Nephron progenitor cell (in vitro differentiated cells): ENCODE data around the gene SMARCD1.
A peak's percentile ranks its signal among the peaks of the same experiment; 100 is the strongest.

Experiments used
- DNase-seq: peaks from one replicate; pipeline ENCODE4 v3.0.0; 2021
- H3K27ac Mint-ChIP-seq: 2 replicates; pipeline ENCODE4 v1.8.0; 2021; ENCODE audit warnings: mild to moderate bottlenecking, moderate library complexity, mixed read lengths
- H3K27me3 Mint-ChIP-seq: 2 replicates; pipeline ENCODE4 v1.8.0; 2021; ENCODE audit warnings: mild to moderate bottlenecking, low read depth, mixed read lengths; ENCODE audit not compliant: poor library complexity
- H3K36me3 Mint-ChIP-seq: 2 replicates; pipeline ENCODE4 v1.8.0; 2021; ENCODE audit warnings: low read depth, mixed read lengths
- H3K4me1 Mint-ChIP-seq: 2 replicates; pipeline ENCODE4 v1.8.0; 2021; ENCODE audit warnings: mixed read lengths
- H3K4me3 Mint-ChIP-seq: 2 replicates; pipeline ENCODE4 v1.8.0; 2021; ENCODE audit warnings: mild to moderate bottlenecking, moderate library complexity, mixed read lengths
- H3K9me3 Mint-ChIP-seq: 2 replicates; pipeline ENCODE4 v1.8.0; 2021; ENCODE audit warnings: mild to moderate bottlenecking, moderate library complexity, mixed read lengths
- CTCF ChIP-seq: fragments of 200-600 bp; sonication (generic); IDR thresholded peaks from 2 replicates; pipeline ENCODE4 v1.5.0; 2021; ENCODE audit warnings: antibody characterized with exemption

Gene SMARCD1

DNA sequence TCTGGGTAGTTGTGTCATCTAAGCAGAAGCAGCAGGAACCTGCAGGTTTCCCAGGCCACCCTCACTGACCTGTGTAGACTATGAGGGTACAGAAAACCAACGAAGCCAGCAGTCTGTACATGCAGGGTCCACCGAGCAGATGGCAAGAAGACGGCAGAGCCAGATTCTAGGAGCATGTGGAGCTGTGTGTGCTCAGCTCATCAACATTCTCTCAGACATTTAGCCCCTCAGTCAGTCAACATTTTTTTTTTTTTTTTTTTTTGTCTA, 35.1 kb upstream of the SMARCD1 start:
- peaks cover 31% of the 10 kb centered on the region for H3K27me3 Mint-ChIP-seq
- peak overlapping the region; percentile 10 for H3K4me3 Mint-ChIP-seq
- no peaks in the 10 kb centered on the region for H3K9me3 Mint-ChIP-seq
- H3K27ac Mint-ChIP-seq: no peak overlapping the region
- peaks cover 17% of the 10 kb centered on the region for H3K4me1 Mint-ChIP-seq
- TF ChIP-seq CTCF: no peak
- DNase-seq: no peak
- H3K36me3 Mint-ChIP-seq: no peaks in the 10 kb centered on the region

- peaks cover 35% of the 10 kb centered on the region for H3K27me3 Mint-ChIP-seq
- peak; percentile 49 for DNase-seq
- no peaks in the 10 kb centered on the region for H3K36me3 Mint-ChIP-seq
- TF ChIP-seq CTCF: no peak
- H3K27ac Mint-ChIP-seq: no peak overlapping the region
- no peaks in the 10 kb centered on the region for H3K9me3 Mint-ChIP-seq
- peaks cover 18% of the 10 kb centered on the region for H3K4me1 Mint-ChIP-seq
- H3K4me3 Mint-ChIP-seq: peak overlapping the region; percentile 67
These were observed 34.6 kb upstream of the SMARCD1 start for GRCh38 chr12:50050410-50051098.

GRCh38 chr12:50051101-50051806, 33.9 kb upstream of the SMARCD1 start:
- Mint-ChIP-seq H3K36me3 (no peaks in the 10 kb centered on the region), H3K27ac (no peak overlapping the region), H3K9me3 (no peaks in the 10 kb centered on the region), H3K4me3 (no peak overlapping the region), H3K4me1 (peaks cover 25% of the 10 kb centered on the region), H3K27me3 (peaks cover 39% of the 10 kb centered on the region)
- no peak for DNase-seq
- no peak for TF ChIP-seq CTCF

- no peaks in the 10 kb centered on the region for H3K36me3 Mint-ChIP-seq
- DNase-seq: no peak
- peaks cover 48% of the 10 kb centered on the region for H3K27me3 Mint-ChIP-seq
- no peak overlapping the region for H3K4me3 Mint-ChIP-seq
- peaks cover 35% of the 10 kb centered on the region for H3K4me1 Mint-ChIP-seq
- H3K9me3 Mint-ChIP-seq: no peaks in the 10 kb centered on the region
- no peak for TF ChIP-seq CTCF
- no peak overlapping the region for H3K27ac Mint-ChIP-seq
These were observed 32.6 kb upstream of the SMARCD1 start for GRCh38 chr12:50052544-50052943.

DNA sequence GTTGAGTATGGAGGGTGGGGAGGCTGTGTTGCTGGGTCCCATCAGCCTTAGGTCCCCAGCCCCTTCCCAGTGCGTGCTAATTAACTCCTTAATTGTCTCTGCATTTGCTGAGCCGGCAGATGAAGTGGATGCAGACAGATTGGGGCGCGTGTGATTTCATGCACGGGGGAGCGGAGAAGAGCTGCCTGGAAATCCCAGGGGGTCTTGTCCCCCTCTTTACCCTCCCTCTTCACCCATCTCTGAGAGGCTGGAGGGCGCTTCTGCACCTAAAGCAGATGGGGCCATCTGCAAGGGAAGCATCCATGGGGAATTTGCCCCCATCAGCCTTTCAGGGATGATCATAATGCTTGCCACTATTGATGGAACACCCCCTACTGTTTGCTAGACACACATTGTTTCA, 32.2 kb upstream of the SMARCD1 start:
- no peak for DNase-seq
- no peaks in the 10 kb centered on the region for H3K9me3 Mint-ChIP-seq
- peaks cover 48% of the 10 kb centered on the region for H3K27me3 Mint-ChIP-seq
- no peaks in the 10 kb centered on the region for H3K36me3 Mint-ChIP-seq
- no peak overlapping the region for H3K4me3 Mint-ChIP-seq
- H3K27ac Mint-ChIP-seq: no peak overlapping the region
- H3K4me1 Mint-ChIP-seq: peaks cover 35% of the 10 kb centered on the region
- no peak for TF ChIP-seq CTCF

DNA sequence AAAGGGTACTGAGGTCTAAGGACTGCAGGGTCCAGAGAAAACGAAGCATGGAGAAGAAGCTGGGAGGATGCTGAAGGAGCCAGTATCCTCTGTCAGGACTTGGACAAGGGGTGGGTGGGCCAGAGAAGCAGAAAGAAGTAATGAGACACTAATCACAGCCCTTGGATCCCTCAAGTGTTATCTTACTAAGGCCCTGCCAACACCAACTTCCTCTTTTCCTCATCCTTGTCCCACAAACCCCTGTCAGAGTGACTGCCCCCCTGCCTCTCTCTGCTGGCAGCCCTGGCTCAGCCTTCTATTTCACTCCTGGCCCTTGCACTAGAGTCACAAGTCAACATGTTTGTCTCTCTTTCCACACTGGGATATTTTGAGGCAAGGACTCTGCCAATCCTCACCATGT, 31.6 kb upstream of the SMARCD1 start:
- H3K4me3 Mint-ChIP-seq: no peak overlapping the region
- H3K9me3 Mint-ChIP-seq: no peaks in the 10 kb centered on the region
- peaks cover 52% of the 10 kb centered on the region for H3K27me3 Mint-ChIP-seq
- peaks cover 37% of the 10 kb centered on the region for H3K4me1 Mint-ChIP-seq
- no peak overlapping the region for H3K27ac Mint-ChIP-seq
- no peak for TF ChIP-seq CTCF
- DNase-seq: no peak
- no peaks in the 10 kb centered on the region for H3K36me3 Mint-ChIP-seq
